ENCODE data around the gene MSRB3.

- TF ChIP-seq CTCF (IDR thresholded peaks at IDR 0.05) (no peak), TAF1 (IDR thresholded peaks at IDR 0.05; ENCODE audit: borderline replicate concordance, low read depth, low read length) (no peak), PBX3 (IDR thresholded peaks at IDR 0.05) (no peak), JUND (IDR thresholded peaks at IDR 0.05) (no peak), EP300 (IDR thresholded peaks at IDR 0.05; ENCODE audit: borderline replicate concordance in 1 of 2, low read depth in 1 of 2, low read length in 1 of 2) (no peak), ELF1 (IDR thresholded peaks at IDR 0.05) (no peak), POLR2AphosphoS5 (IDR thresholded peaks at IDR 0.05; ENCODE audit: low read depth, low read length) (no peak)
These were observed 60.7 kb downstream of the MSRB3 start for GRCh38 chr12:65339161-65339560.
